ENCODE data around the gene TMEM201. TPM values are rescaled to one million over a fixed set of nuclear protein-coding genes. Genes with fewer than 3 reads are reported as not detected.

TMEM201 gene
- total RNA-seq, 1 experiment from 2014 or later, result 49.0 TPM

DNA sequence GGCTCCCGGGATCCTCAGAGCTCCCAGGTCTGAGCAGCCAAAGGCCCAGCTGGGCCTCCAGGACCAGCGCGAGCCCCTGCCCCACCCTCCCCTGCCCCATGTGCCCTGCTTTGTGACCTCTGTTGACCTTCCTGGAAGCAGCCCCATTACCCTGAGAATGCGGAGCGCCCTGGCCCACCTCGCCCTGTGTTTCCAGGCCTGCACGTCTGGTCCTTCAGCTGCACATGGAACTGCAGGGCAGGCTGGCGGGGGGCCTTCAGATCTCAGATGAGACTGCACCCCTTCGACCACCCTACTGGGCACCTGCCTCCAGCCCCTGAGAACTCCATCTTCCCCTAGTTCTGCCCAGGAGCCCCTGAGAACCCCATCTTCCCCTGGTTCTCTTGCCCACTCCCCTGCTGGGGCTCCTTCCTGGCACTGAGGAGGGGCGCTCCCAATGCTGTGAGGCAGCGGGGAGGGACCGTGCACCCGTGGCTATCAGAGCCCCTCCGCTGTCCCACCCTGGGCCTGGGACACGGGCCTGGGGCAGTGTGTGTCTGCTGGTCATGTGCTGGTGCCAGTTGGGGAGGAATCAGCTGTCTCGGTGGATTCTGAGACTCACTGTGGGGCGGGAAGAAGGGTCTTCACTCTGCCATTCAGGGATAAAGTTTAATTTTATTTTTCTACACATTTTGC is 25.1 kb downstream of the TMEM201 start:
- Histone ChIP-seq H3K9me3 (ENCODE audit: low read depth, low read length, poor library complexity, severe bottlenecking) (no peaks in the 10 kb centered on the region), H3K36me3 (ENCODE audit: insufficient read depth, low read length, poor library complexity, severe bottlenecking) (peaks cover 42% of the 10 kb centered on the region), H3K27ac (ENCODE audit: low read depth, low read length, poor library complexity, severe bottlenecking) (no peak overlapping the region), H3K4me3 (ENCODE audit: low read depth, low read length, poor library complexity, severe bottlenecking) (no peak overlapping the region), H3K27me3 (replicated peaks; ENCODE audit: insufficient read depth, low read depth, low read length, poor library complexity) (no peaks in the 10 kb centered on the region), H3K4me1 (ENCODE audit: insufficient read depth, low read length, poor library complexity, severe bottlenecking) (no peaks in the 10 kb centered on the region)
- POLR2A ChIA-PET (ENCODE audit: low non-redundant PET), result no interaction called here
- no TSS peak for BruUV-seq (replicated peaks)
- TF ChIP-seq, protein P1, sequence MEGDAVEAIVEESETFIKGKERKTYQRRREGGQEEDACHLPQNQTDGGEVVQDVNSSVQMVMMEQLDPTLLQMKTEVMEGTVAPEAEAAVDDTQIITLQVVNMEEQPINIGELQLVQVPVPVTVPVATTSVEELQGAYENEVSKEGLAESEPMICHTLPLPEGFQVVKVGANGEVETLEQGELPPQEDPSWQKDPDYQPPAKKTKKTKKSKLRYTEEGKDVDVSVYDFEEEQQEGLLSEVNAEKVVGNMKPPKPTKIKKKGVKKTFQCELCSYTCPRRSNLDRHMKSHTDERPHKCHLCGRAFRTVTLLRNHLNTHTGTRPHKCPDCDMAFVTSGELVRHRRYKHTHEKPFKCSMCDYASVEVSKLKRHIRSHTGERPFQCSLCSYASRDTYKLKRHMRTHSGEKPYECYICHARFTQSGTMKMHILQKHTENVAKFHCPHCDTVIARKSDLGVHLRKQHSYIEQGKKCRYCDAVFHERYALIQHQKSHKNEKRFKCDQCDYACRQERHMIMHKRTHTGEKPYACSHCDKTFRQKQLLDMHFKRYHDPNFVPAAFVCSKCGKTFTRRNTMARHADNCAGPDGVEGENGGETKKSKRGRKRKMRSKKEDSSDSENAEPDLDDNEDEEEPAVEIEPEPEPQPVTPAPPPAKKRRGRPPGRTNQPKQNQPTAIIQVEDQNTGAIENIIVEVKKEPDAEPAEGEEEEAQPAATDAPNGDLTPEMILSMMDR (conservative IDR thresholded peaks at IDR 0.05; ENCODE audit: low read depth, low read length), result no peak
- TF ChIP-seq EZH2 (IDR thresholded peaks at IDR 0.05; ENCODE audit: borderline replicate concordance, low read depth, low read length, poor library complexity, severe bottlenecking), result no peak
- CTCF ChIA-PET, result no interaction called here
- intact Hi-C loops (cut with micrococcal nuclease; ENCODE audit: unreplicated experiment), result no loop called here
- DNase-seq (ENCODE audit: low spot score), result no peak

DNA sequence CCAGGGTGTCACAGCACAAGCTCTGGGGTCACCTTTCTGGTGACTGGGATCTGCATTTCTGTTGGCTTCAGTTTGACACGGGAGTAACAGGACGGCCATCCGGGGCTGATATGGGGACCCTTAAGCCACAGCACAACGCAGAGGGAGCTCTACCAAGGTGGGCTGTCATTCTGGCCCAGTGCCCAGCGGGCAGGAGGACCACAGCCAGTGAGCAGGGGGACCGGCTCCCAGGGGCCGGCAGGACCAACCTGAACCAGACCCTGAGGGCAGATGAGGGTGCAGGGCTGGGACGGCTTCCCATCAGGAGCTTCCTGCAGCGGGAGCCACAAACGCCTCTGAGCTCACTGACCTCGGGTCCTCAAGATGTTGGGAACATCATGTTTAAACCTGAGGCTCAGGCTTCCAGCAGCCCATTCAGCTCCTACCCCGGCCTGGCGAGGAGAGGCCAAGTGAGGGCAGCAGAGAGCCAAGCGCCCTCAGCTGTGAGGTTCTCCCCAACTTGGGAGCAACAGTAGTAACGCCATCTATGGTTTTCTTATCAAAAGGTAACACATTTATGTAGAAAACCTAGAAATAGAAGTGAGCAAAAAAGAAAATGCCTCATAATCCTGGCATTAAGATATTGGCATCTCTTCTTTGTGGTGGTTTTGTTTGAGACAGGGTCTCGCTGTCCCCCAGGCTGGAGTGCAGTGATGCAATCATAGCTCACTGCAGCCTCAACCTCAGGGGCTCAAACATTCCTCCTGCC is 26.8 kb downstream of the TMEM201 start:
- H3K9me3 ChIP-seq (ENCODE audit: low read depth, low read length, poor library complexity, severe bottlenecking), result no peaks in the 10 kb centered on the region
- no peak for TF ChIP-seq EZH2 (IDR thresholded peaks at IDR 0.05; ENCODE audit: borderline replicate concordance, low read depth, low read length, poor library complexity, severe bottlenecking)
- TF ChIP-seq, protein P1 (conservative IDR thresholded peaks at IDR 0.05; ENCODE audit: low read depth, low read length), result peak; percentile 64
- peaks cover 27% of the 10 kb centered on the region for H3K36me3 ChIP-seq (ENCODE audit: insufficient read depth, low read length, poor library complexity, severe bottlenecking)
- ChIA-PET CTCF (interaction anchor here (0.5 to 0.8 kb wide), 2 partner anchors 12 to 693 kb away, joined by 3 read pairs; no protein-coding TSS in a partner anchor), POLR2A (ENCODE audit: low non-redundant PET) (no interaction called here)
- no TSS peak for BruUV-seq (replicated peaks)
- H3K4me1 ChIP-seq (ENCODE audit: insufficient read depth, low read length, poor library complexity, severe bottlenecking), result no peaks in the 10 kb centered on the region
- peak; percentile 48 for DNase-seq (ENCODE audit: low spot score)
- H3K27me3 ChIP-seq (replicated peaks; ENCODE audit: insufficient read depth, low read depth, low read length, poor library complexity), result no peaks in the 10 kb centered on the region
- intact Hi-C loops (cut with micrococcal nuclease; ENCODE audit: unreplicated experiment), result no loop called here
- no peak overlapping the region for H3K27ac ChIP-seq (ENCODE audit: low read depth, low read length, poor library complexity, severe bottlenecking)
- H3K4me3 ChIP-seq (ENCODE audit: low read depth, low read length, poor library complexity, severe bottlenecking), result no peak overlapping the region

DNA sequence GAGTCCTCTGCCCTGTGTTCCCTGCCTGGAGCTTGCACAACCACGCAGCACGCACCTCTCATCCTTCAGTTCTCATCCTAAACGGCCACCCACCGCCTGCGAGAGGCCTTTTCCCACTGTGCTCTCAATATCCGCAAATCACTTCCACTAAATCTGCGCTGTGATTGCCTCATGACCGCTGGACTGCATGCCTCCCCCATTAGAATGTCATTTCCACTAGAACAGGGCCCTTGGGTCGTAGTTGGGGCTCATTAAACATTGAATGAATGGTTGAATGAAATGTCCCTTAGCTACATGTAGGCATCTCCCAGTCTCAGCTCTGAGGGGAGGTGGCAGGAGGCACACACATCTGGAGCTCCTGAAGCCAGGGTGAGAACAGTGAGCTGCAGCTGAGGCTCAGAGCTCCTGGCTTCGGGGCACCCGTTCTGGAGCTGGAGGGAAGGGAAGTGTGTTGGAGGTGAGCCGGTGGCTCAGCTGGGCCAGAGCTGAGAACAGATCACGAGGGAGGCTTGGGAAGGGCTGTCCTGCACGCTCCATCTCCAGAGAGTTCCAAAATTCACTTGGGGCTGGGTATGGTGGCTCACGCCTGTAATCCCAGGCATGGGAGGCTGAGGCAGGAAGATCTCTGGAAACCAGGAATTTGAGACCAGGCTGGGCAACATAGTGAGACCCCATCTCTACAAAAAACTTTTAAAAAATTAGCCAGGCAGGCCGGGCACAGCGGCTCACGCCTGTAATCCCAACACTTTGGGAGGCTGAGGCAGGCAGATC is 30.4 kb downstream of the TMEM201 start:
- TF ChIP-seq, protein P1 (conservative IDR thresholded peaks at IDR 0.05; ENCODE audit: low read depth, low read length), result no peak
- no peak for TF ChIP-seq EZH2 (IDR thresholded peaks at IDR 0.05; ENCODE audit: borderline replicate concordance, low read depth, low read length, poor library complexity, severe bottlenecking)
- intact Hi-C loops (cut with micrococcal nuclease; ENCODE audit: unreplicated experiment), result no loop called here
- Histone ChIP-seq H3K27me3 (replicated peaks; ENCODE audit: insufficient read depth, low read depth, low read length, poor library complexity) (no peaks in the 10 kb centered on the region), H3K36me3 (ENCODE audit: insufficient read depth, low read length, poor library complexity, severe bottlenecking) (no peaks in the 10 kb centered on the region), H3K9me3 (ENCODE audit: low read depth, low read length, poor library complexity, severe bottlenecking) (no peaks in the 10 kb centered on the region), H3K27ac (ENCODE audit: low read depth, low read length, poor library complexity, severe bottlenecking) (no peak overlapping the region), H3K4me3 (ENCODE audit: low read depth, low read length, poor library complexity, severe bottlenecking) (no peak overlapping the region), H3K4me1 (ENCODE audit: insufficient read depth, low read length, poor library complexity, severe bottlenecking) (peaks cover 3% of the 10 kb centered on the region)
- CTCF ChIA-PET, result no interaction called here
- no TSS peak for BruUV-seq (replicated peaks)
- POLR2A ChIA-PET (ENCODE audit: low non-redundant PET), result no interaction called here
- no peak for DNase-seq (ENCODE audit: low spot score)

Data from A673 (cell line).